Endothelial cell of umbilical vein (primary cell): ENCODE data around the gene KCNK16. TPM values are rescaled to one million over a fixed set of nuclear protein-coding genes. Genes with fewer than 3 reads are reported as not detected.

ENCODE experiments used
- BruUV-seq: library from RNA; stranded (reverse); fragments of 400-500 nt; replicated peaks from 2 replicates; lab custom pipeline; 2021; lab: Mats Ljungman, UMichigan
- CTCF ChIA-PET: fragments of 300-600, 350-600 bp; sonication (Branson Sonifier 250); formaldehyde crosslinking; loops from one replicate; lab custom pipeline; 2021; ENCODE audit warnings: antibody characterized with exemption, inconsistent platforms; lab: Charles Lee
- POLR2A ChIA-PET: fragments of 300-600, 350-600 bp; sonication (Branson Sonifier 250); formaldehyde crosslinking; loops from one replicate; lab custom pipeline; 2021; ENCODE audit warnings: antibody characterized with exemption, inconsistent platforms; lab: Charles Lee
- DNase-seq: peaks from one replicate; pipeline ENCODE4 v3.0.0-alpha.2; 2011; ENCODE audit warnings: low read depth, low spot score
- FAIRE-seq: peaks from 2 replicates; lab custom pipeline; 2011; peaks lifted over from hg19 to GRCh38; lab: Jason Lieb, UNC
- H2AFZ ChIP-seq: 2 replicates; pipeline ENCODE4 v1.6.0; 2012; ENCODE audit warnings: low read depth, low read length, control low read depth, inconsistent platforms
- H3K27ac ChIP-seq: 2 replicates; pipeline ENCODE4 v1.5.1; 2011; ENCODE audit warnings: low read depth, mild to moderate bottlenecking, control low read depth, low read length, moderate library complexity; ENCODE audit not compliant: insufficient read depth
- H3K27me3 ChIP-seq, 2 experiments: 2 replicates each; pipeline versions ENCODE4 v1.6.0 to v1.6.1; 2011; ENCODE audit warnings: low read length in 2 of 2, mixed read lengths in 1 of 2; ENCODE audit not compliant: control insufficient read depth in 2 of 2, insufficient read depth in 2 of 2
- H3K36me3 ChIP-seq, 2 experiments: 2 replicates in 1 of 2; 3 replicates in 1 of 2; pipeline ENCODE4 v1.5.1; 2011; ENCODE audit warnings: low read length in 2 of 2, mild to moderate bottlenecking in 1 of 2, moderate library complexity in 1 of 2; ENCODE audit not compliant: control insufficient read depth in 2 of 2, insufficient read depth in 2 of 2; ENCODE audit errors: extremely low read depth in 1 of 2
- H3K4me1 ChIP-seq: 3 replicates; pipeline ENCODE4 v1.5.1; 2011; ENCODE audit warnings: mild to moderate bottlenecking, low read length; ENCODE audit not compliant: control insufficient read depth, insufficient read depth; ENCODE audit errors: extremely low read depth
- H3K4me2 ChIP-seq: 2 replicates; pipeline ENCODE4 v1.6.1; 2011; ENCODE audit warnings: low read length, control low read depth, mixed read lengths; ENCODE audit not compliant: insufficient read depth
- H3K4me3 ChIP-seq, 3 experiments: fragments of 200-600 bp in 1 of 3; sonication (generic), shearing (Covaris generic) in 1 of 3; replicated peaks in 1 of 3; 2 replicates each; pipeline ENCODE4 v1.5.1; 2011 to 2016; ENCODE audit warnings: control low read depth in 3 of 3, low read length in 3 of 3, mild to moderate bottlenecking in 2 of 3, inconsistent platforms in 1 of 3, low read depth in 1 of 3, moderate library complexity in 1 of 3; ENCODE audit not compliant: insufficient read depth in 1 of 3
- H3K79me2 ChIP-seq: 2 replicates; pipeline ENCODE4 v1.6.0; 2012; ENCODE audit warnings: low read length, inconsistent platforms; ENCODE audit not compliant: control insufficient read depth, insufficient read depth
- H3K9ac ChIP-seq: replicated peaks from 2 replicates; pipeline ENCODE3; 2011; ENCODE audit warnings: low read length, control low read depth; ENCODE audit not compliant: insufficient read depth; ENCODE audit errors: extremely low read depth
- H3K9me1 ChIP-seq: replicated peaks from 3 replicates; pipeline ENCODE4 v1.6.0; 2011; ENCODE audit warnings: mild to moderate bottlenecking, low read length; ENCODE audit not compliant: control insufficient read depth, insufficient read depth; ENCODE audit errors: extremely low read depth
- H3K9me3 ChIP-seq: replicated peaks from 2 replicates; pipeline ENCODE4 v1.5.1; 2012; ENCODE audit warnings: low read length, inconsistent platforms; ENCODE audit not compliant: control insufficient read depth, insufficient read depth
- H4K20me1 ChIP-seq: replicated peaks from 2 replicates; pipeline ENCODE3; 2011; ENCODE audit warnings: mild to moderate bottlenecking, low read length; ENCODE audit not compliant: control insufficient read depth, insufficient read depth; ENCODE audit errors: extremely low read depth
- CTCF ChIP-seq, 2 donors: IDR thresholded peaks; 1 replicate in 1 of 2; 2 replicates in 1 of 2; pipeline ENCODE4 v1.5.1; 2011; ENCODE audit warnings: low read length in 2 of 2, mild to moderate bottlenecking in 2 of 2, moderate library complexity in 2 of 2, control low read depth in 1 of 2, inconsistent platforms in 1 of 2, low read depth in 1 of 2; ENCODE audit not compliant: insufficient read depth in 1 of 2; ENCODE audit errors: extremely low read depth in 1 of 2
- EZH2 ChIP-seq: IDR thresholded peaks from 2 replicates; pipeline ENCODE4 v1.6.1; 2012; ENCODE audit warnings: borderline replicate concordance, low read depth, mild to moderate bottlenecking, moderate library complexity, low read length, inconsistent platforms; ENCODE audit not compliant: severe bottlenecking
- FOS ChIP-seq: IDR thresholded peaks from 2 replicates; pipeline ENCODE4 v1.6.1; 2011; ENCODE audit warnings: mild to moderate bottlenecking, low read length, moderate library complexity, borderline replicate concordance; ENCODE audit not compliant: insufficient read depth
- GATA2 ChIP-seq: IDR thresholded peaks from 2 replicates; pipeline ENCODE4 v1.7.0; 2011; ENCODE audit warnings: low read depth, mild to moderate bottlenecking, moderate library complexity, mixed read lengths, low read length; ENCODE audit not compliant: insufficient read length, insufficient read depth
- JUN ChIP-seq: IDR thresholded peaks from 2 replicates; pipeline ENCODE4 v1.6.1; 2011; ENCODE audit warnings: borderline replicate concordance, low read depth; ENCODE audit not compliant: insufficient read length, insufficient read depth
- MAX ChIP-seq: IDR thresholded peaks from 2 replicates; pipeline ENCODE4 v1.6.1; 2011; ENCODE audit not compliant: insufficient read depth, insufficient read length
- MYC ChIP-seq: IDR thresholded peaks from one replicate; pipeline ENCODE4 v1.6.1; 2011; ENCODE audit warnings: mild to moderate bottlenecking, low read depth, low read length
- POLR2A ChIP-seq: IDR thresholded peaks from 2 replicates; pipeline ENCODE4 v1.6.1; 2012; ENCODE audit warnings: low read depth, mild to moderate bottlenecking, control low read depth, low read length
- POLR2AphosphoS5 ChIP-seq: IDR thresholded peaks from 2 replicates; pipeline ENCODE4 v1.6.1; 2012; ENCODE audit warnings: low read depth, mild to moderate bottlenecking, control low read depth, low read length, moderate library complexity; ENCODE audit not compliant: insufficient read depth
- dilution Hi-C: fragments of 300-500 bp; cut with MboI; formaldehyde crosslinking; loops from one replicate; pipeline ENCODE4 v1.15.0; 2019; ENCODE audit warnings: low sequenced_read_pairs; ENCODE audit not compliant: extremely low pct_ligation_motif_present
- intact Hi-C: fragments of 100-400 bp; cut with micrococcal nuclease; formaldehyde crosslinking; loops from one replicate; pipeline ENCODE4 v1.10.0; 2022
- polyA plus RNA-seq, 4 experiments: library from polyadenylated mRNA; depleted of rRNA in 3 of 4; stranded (reverse) in 3 of 4; unstranded in 1 of 4; fragments of >200 nt; gene quantifications; 2 replicates each; pipeline versions ENCODE4 v1.2.1 to v1.2.3, GENCODE V29; 2011 to 2012; ENCODE audit warnings: missing spikeins in 1 of 4
- total RNA-seq: library from RNA; stranded (reverse); gene quantifications from 2 replicates; pipeline ENCODE4 v1.2.3, GENCODE V29; 2021

Gene KCNK16
- total and polyA plus RNA-seq, 2 donors (not counting 3 experiments of a cell fraction or from before 2014, with no cell fraction given): not detected

- Histone ChIP-seq H3K9me3 (no peaks in the 10 kb centered on the region), H3K4me1 (no peaks in the 10 kb centered on the region), H3K4me2 (no peak overlapping the region), H2AFZ (no peak overlapping the region), H3K27ac (no peak overlapping the region), H3K36me3 (no peaks in the 10 kb centered on the region), H3K9me1 (no peaks in the 10 kb centered on the region), H4K20me1 (no peaks in the 10 kb centered on the region), H3K9ac (no peak overlapping the region), H3K4me3 (no peak overlapping the region), H3K79me2 (no peaks in the 10 kb centered on the region), H3K27me3 (peaks cover 19 to 24% of the 10 kb centered on the region in 2 experiments)
- no TSS peak for BruUV-seq
- FAIRE-seq: no peak
- DNase-seq: no peak
- dilution Hi-C loops (no loop called here), intact Hi-C loops (no loop called here)
- TF ChIP-seq GATA2: no peak
- TF ChIP-seq POLR2AphosphoS5: no peak
- TF ChIP-seq POLR2A: no peak
- TF ChIP-seq FOS: no peak
- TF ChIP-seq MYC: no peak
- no peak for TF ChIP-seq MAX
- TF ChIP-seq JUN: no peak
- no peak for TF ChIP-seq CTCF (IDR thresholded peaks at IDR 0.05; ENCODE audit: extremely low read depth in 1 of 2, insufficient read depth in 1 of 2, low read depth in 1 of 2, low read length in 2 of 2)
- TF ChIP-seq EZH2: no peak
- POLR2A ChIA-PET: no interaction called here
- CTCF ChIA-PET: interaction anchor here (0.8 to 1.3 kb wide), 2 partner anchors 12 to 147 kb away, joined by 3 read pairs; no protein-coding TSS in a partner anchor
Observed at GRCh38 chr6:39312912-39313525, 9.5 kb downstream of the KCNK16 start.
